ENCODE results near the gene CYP3A7. TPM values are rescaled to one million over a fixed set of nuclear protein-coding genes. Genes with fewer than 3 reads are reported as not detected.
A peak's percentile ranks its signal among the peaks of the same experiment; 100 is the strongest.
"Not testable (repeated sequence)": the region's sequence is repeated elsewhere in the genome, so short reads cannot be mapped to it uniquely, and the experiment has no call there.

The CYP3A7 gene
- polyA plus RNA-seq, 4 donors: 0.29 to 23.5 (median 1.1) TPM

- DNase-seq (ENCODE audit: low read depth in 4 of 4, low spot score in 2 of 4): no peak
Observed at GRCh38 chr7:99709838-99710578, 25.0 kb downstream of the CYP3A7 start.

DNA sequence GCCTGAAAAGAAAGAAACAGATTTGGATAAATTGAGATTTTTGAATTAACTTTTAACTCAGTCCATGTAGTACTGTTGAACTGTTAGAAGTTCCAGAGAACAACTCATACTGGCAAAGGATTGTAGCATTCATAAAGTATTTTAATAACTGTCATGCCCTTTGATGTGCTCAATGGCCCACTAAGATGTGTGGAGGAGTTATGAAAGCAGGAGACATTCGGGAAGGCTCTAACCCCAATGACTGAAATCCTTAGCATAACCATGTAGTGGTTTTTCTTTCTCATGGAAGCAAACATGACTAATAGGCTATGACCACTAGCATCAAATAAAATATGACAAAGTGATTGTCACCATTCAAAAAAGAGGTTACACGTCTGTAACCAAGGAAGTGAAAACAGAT is 25.7 kb downstream of the CYP3A7 start:
- DNase-seq (ENCODE audit: low read depth in 4 of 4, low spot score in 2 of 4): no peak

DNA sequence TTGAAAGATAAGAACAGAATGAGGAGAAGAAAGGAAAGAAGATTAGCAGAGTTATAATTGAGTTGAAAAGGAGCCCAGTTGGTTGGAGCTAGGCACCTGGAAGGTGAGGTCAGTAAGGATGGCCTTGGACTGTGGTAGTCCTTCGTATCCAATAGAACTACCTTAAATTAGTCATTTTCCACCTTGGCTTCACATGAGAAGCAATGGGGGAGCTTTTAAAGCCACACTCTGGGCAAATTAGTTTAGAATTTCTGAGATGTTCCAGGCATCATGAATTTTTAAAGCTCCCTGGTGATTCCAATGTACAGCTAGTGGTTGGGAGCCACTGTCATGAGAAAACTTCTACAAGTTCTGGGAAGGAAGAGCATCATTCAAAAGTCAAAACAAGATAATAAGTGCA is 27.9 kb downstream of the CYP3A7 start:
- no peak for DNase-seq (ENCODE audit: low read depth in 4 of 4, low spot score in 2 of 4)

DNA sequence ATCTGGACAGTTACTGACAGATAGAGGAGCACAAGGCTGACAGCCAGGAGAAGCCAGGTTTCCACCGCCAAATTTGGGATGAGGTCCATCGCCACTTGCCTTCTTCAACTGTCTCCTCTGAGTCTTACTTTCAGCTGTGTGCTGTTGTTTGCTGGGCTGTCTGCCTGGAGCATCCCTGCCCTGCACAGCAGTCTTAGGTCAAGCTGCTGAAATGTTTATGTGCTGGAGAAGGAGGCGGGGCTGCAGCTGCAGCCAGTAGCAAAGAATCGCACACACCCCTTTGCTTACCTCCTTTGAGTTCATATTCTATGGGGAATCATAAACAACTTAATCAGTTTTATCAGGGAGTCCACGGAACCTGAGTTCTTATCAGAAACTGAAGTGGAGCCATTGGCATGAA is 35.0 kb downstream of the CYP3A7 start:
- DNase-seq (ENCODE audit: low read depth in 4 of 4, low spot score in 2 of 4): no peak

DNA sequence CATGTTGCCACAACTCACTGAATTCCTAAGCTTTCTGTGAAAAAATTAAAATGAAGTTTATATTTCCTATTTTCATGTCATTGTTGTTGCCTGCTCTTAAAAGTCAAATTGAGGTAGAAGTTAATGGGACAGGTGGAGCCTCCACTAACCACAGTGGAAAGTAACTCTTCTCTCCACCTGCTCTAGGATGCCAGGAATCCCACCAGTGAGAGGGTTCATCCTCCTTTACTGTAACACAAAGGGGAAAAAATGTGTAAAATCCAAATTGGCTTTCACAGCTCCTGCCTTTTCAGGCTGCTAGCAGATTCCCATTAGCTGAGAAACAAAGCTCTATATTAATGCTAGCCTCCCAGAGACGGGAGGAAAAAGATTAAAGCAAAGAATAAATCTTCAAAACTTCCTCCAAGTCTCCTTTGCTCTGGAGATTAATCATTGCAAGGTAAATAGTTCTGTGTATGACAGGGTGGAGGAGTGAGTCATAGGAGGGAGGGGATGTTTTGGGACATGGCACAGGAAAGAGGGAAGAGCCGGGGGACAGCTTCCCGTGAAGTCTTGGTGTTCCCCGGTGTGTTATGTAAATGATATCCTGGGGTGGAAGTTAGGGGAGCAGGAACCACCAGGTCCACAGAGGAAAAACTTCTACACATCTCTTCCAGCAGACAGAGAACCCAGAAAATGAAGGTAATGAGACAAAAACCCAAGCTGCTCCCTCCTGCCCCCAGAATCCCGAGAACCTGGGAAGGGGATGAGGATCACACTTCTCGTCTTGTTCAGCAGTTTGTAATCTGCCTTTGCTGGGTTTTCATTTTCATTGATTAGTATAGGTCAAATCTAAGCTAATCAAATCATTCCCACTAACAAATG is 35.9 kb downstream of the CYP3A7 start:
- DNase-seq (ENCODE audit: low read depth in 4 of 4, low spot score in 2 of 4): not testable (repeated sequence)

DNA sequence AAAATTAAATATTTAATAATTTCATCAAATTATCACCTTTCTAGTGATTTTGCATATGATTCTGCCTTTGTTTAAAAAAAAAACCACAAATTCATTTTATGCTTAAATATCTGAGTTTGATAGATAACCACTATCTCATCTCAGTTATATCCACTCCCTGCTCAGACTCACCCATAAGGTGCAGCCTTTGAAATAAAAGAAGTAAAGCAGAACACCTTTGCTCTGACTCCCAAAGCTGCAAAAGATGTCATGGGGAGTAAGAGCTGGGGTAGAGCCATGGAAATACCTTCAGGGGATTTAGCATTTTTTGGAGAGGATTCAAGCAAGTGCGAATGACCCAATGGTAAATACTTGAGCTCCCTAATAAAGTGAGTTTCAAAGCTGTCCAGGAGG is 40.1 kb downstream of the CYP3A7 start:
- DNase-seq (ENCODE audit: low read depth in 4 of 4, low spot score in 2 of 4): no peak

DNA sequence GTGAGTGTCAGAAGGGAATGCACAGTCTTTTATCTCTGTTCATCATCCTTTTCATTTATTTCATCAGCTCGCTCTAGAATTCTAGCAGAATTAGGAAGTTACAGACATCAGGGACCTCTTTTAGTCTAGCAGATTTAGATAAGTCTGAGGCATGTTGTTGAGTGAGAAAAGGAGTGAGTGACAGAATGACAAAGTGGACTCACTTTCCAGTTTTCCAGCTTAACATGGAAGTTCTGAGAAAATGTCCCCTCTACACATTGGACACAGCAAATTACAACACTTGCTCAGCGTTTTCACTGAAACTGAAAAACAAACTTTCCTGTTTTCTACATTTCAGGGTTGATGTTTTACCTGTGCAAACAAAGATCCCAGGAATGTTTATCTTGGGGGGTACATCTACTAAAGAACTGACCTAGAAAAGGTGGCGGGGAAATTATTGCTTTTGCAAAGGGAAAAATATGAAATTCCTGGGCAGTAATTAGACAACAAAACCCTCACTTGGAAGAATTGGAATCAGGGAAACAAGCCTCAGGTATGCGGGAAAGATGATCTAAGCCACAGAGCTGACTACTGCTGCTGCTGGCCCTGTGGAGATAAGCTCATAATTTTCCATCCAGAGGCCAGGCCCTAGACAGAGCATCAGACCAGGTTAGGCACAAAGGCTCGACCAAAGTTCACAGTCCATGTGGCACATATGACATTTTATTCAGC is 40.6 kb downstream of the CYP3A7 start:
- no peak for DNase-seq (ENCODE audit: low read depth in 4 of 4, low spot score in 2 of 4)

GRCh38 chr7:99693427-99694200 is 41.4 kb downstream of the CYP3A7 start:
- no peak for DNase-seq (ENCODE audit: low read depth in 4 of 4, low spot score in 2 of 4)

GRCh38 chr7:99693100-99693426 is 41.9 kb downstream of the CYP3A7 start:
- no peak for DNase-seq (ENCODE audit: low read depth in 4 of 4, low spot score in 2 of 4)

- DNase-seq (ENCODE audit: low read depth in 4 of 4, low spot score in 2 of 4): not testable (repeated sequence)
Observed at GRCh38 chr7:99692563-99692962, 42.4 kb downstream of the CYP3A7 start.

GRCh38 chr7:99691658-99692057 is 43.3 kb downstream of the CYP3A7 start:
- not testable (repeated sequence) for DNase-seq (ENCODE audit: low read depth in 4 of 4, low spot score in 2 of 4)

DNA sequence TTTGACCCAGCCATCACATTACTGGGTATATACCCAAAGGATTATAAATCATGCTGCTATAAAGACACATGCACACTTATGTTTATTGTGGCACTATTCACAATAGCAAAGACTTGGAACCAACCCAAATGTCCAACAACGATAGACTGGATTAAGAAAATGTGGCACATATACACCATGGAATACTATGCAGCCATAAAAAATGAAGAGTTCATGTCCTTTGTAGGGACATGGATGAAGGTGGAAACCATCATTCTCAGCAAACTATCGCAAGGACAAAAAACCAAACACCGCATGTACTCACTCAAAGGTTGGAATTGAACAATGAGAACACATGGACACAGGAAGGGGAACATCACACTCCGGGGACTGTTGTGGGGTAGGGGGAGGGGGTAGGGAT is 44.1 kb downstream of the CYP3A7 start:
- DNase-seq (ENCODE audit: low read depth in 4 of 4, low spot score in 2 of 4): not testable (repeated sequence)

DNA sequence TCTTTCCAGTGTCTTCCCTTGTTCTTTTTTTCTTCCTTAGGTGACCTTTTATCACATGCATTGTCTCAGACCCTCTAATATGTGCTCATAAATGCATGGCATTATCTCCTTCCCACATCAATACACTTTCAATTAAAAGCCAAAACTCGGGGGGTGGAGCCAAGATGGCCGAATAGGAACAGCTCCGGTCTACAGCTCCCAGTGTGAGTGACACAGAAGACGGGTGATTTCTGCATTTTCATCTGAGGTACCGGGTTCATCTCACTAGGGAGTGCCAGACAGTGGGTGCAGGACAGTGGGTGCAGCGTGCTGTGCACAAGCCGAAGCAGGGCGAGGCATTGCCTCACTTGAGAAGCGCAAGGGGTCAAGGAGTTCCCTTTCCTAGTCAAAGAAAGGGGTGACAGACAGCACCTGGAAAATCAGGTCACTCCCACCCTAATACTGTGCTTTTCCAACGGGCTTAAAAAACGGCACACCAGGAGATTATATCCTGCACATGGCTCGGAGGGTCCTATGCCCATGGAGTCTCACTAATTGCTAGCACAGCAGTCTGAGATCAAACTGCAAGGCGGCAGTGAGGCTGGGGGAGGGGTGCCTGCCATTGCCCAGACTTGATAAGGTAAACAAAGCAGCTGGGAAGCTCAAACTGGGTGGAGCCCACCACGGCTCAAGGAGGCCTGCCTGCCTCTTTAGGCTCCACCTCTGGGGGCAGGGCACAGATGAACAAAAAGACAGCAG is 49.0 kb downstream of the CYP3A7 start:
- not testable (repeated sequence) for DNase-seq (ENCODE audit: low read depth in 4 of 4, low spot score in 2 of 4)

GRCh38 chr7:99685129-99685758 is 49.8 kb downstream of the CYP3A7 start:
- no peak for DNase-seq (ENCODE audit: low read depth in 4 of 4, low spot score in 2 of 4)

DNA sequence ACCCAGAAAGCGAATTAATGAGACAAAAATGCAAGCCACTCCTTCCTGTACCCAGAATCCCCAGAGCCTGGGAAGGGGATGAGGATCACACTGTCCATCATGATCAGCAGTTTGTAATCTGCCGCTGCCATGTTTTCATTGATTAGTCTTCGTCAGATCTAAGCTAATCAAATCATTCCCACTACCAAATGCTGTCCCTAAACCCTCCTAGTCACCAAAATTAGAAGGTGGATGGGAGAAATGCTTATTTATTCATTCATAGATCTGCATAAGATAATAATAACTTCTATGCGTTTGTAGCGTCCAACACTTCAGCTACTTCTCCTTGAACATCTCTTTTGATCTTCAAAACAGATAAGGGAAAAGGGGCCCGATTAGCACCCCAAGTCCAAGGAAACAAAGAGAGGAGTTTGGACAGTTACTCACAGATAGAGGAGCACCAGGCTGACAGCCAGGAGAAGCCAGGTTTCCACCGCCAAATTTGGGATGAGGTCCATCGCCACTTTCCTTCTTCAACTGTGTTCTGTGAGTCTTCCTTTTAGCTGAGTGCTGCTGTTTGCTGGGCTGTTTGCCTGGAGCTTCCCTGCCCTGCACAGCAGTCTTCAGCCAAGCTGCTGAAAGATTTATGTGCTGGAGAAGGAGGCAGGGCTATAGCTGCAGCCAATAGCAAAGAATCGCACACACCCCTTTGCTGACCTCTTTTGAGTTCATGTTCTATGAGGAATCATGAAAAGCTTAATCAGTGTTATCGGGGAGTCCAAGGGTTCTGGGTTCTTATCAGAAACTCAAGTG is 55.4 kb downstream of the CYP3A7 start, which contains the start of gene CYP3A5:
CYP3A5 (minus strand) TSS at position 597 of the 792 bp plus-strand sequence; CDS start at position 497, 100 bp downstream.
- DNase-seq (ENCODE audit: low read depth in 4 of 4, low spot score in 2 of 4): no peak

DNA sequence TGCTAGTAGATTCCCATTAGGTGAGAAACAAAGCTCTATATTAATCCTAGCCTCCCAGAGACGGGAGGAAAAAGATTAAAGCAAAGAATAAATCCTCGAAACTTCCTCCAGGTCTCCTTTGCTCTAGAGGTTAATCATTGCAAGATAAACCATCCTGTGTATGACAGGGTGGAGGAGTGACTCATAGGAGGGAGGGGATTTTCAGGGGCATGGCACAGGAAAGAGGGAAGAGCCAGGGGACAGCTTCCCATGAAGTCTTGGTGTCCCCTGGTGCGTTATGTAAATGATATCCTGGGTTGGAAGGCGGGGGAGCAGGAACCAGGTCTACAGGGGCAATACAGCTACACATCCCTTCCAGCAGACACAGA is 56.0 kb downstream of the CYP3A7 start:
- peak in 1 of 4 donors; percentile 10 for DNase-seq (ENCODE audit: low read depth in 4 of 4, low spot score in 2 of 4)

GRCh38 chr7:99677648-99678045 is 57.3 kb downstream of the CYP3A7 start:
- DNase-seq (ENCODE audit: low read depth in 4 of 4, low spot score in 2 of 4): no peak

- no peak for DNase-seq (ENCODE audit: low read depth in 4 of 4, low spot score in 2 of 4)
Observed at GRCh38 chr7:99677013-99677647, 57.9 kb downstream of the CYP3A7 start.
